Uterus (tissue), 4 donors: ENCODE results near the gene TFPI. TPM values are rescaled to one million over a fixed set of nuclear protein-coding genes. Genes with fewer than 3 reads are reported as not detected.
A peak's percentile ranks its signal among the peaks of the same experiment; 100 is the strongest.

Experiments
- DNase-seq, 2 donors: peaks; one replicate each; pipeline ENCODE4 v3.0.0-alpha.2; 2019 to 2020
- H3K27ac ChIP-seq, 2 donors: fragments of 200-600 bp; sonication (generic); 1 replicate in 1 of 2; 2 replicates in 1 of 2; pipeline ENCODE4 v1.5.1; 2016 to 2018
- H3K27me3 ChIP-seq, 2 donors: fragments of 200-600 bp; sonication (generic); one replicate each; pipeline ENCODE4 v1.5.1; 2018 to 2019; ENCODE audit warnings: control low read depth in 1 of 2
- H3K36me3 ChIP-seq, 2 donors: fragments of 200-600 bp; sonication (generic); one replicate each; pipeline ENCODE4 v1.5.1; 2019; ENCODE audit warnings: control low read depth in 1 of 2
- H3K4me1 ChIP-seq, 2 donors: fragments of 200-600 bp; sonication (generic); one replicate each; pipeline ENCODE4 v1.5.1; 2018 to 2019; ENCODE audit warnings: control low read depth in 1 of 2
- H3K4me3 ChIP-seq, 2 donors: fragments of 200-600 bp; sonication (generic); 1 replicate in 1 of 2; 2 replicates in 1 of 2; pipeline ENCODE4 v1.5.1; 2018 to 2019; ENCODE audit warnings: mild to moderate bottlenecking in 1 of 2
- H3K9me3 ChIP-seq, 2 donors: fragments of 200-600 bp; sonication (generic); one replicate each; pipeline ENCODE4 v1.5.1; 2019; ENCODE audit warnings: control low read depth in 1 of 2
- POLR2A ChIP-seq, 2 donors: fragments of 450-650 bp; IDR thresholded peaks; one replicate each; pipeline ENCODE4 v1.6.1; 2016; ENCODE audit warnings: antibody characterized with exemption in 2 of 2, mild to moderate bottlenecking in 1 of 2, moderate library complexity in 1 of 2
- intact Hi-C: fragments of 100-400 bp; cut with DNase I; formaldehyde crosslinking; loops from one replicate; pipeline ENCODE4 v1.15.1; 2023; ENCODE audit warnings: low total_unique reads
- total RNA-seq, 4 donors: library from RNA; depleted of rRNA in 3 of 4; stranded (reverse); fragments of >200 nt in 3 of 4; gene quantifications; one replicate each; pipeline versions ENCODE4 v1.1.0 to v1.2.4, GENCODE V29; 2014 to 2023
- TF ChIP-seq, protein P1 (sequence below), 4 experiments: fragments of 200-600 bp in 2 of 4; fragments of 450-650 bp in 2 of 4; sonication (generic) in 2 of 4; IDR thresholded peaks; one replicate each; pipeline ENCODE4 v1.5.1; 2016 to 2019; ENCODE audit warnings: antibody characterized with exemption in 4 of 4, mild to moderate bottlenecking in 2 of 4, moderate library complexity in 1 of 4
- donor health status: DM: yes; HTN: yes; CAD: no.

The TFPI gene
- 100 to 1,000 TPM in 1 of 4 donors, 10 to 100 TPM in 3; 88.5 to 135 (median 99.2) TPM for total RNA-seq

DNA sequence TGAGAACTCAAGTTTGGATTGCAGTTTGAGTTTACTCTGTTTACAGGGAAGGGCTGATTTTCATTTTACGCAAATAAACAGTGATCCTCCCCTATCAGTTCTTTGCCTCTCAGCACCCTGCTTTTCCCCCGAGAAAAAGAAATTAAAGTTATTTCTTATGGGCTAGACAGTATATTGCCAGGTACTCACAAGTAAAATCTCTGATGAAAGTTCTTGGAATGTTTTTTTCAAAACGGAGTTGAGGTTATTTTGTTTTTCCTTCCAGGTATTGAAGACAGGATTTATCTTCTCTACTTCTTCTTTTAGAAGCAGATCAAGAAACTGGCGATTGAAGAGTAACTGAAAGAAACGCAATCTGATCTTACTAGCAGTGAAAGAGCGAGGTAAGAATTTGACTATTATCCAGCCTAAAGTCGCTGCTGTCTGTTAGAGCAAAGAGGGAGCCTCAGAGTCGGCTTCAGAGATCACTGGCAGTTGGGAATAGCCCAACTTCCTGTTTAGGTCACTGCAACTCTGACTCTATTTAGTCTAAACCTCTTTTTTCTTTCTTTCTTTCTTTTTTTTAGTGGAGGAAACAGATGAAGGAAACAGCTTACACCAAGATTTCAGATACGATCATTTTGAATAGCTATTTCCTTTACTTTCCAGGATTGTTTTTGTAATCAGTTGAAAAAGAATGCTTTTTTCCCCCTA lies at the start of gene TFPI:
TSS of gene TFPI (minus strand) at position 425 of the 693 bp plus-strand sequence. CDS start 50,667 bp downstream, outside the sequence.
- intact Hi-C loops, result no loop called here
- TF ChIP-seq POLR2A (IDR thresholded peaks at IDR 0.05), result peak; percentile 36 to 63
- TF ChIP-seq, protein P1, sequence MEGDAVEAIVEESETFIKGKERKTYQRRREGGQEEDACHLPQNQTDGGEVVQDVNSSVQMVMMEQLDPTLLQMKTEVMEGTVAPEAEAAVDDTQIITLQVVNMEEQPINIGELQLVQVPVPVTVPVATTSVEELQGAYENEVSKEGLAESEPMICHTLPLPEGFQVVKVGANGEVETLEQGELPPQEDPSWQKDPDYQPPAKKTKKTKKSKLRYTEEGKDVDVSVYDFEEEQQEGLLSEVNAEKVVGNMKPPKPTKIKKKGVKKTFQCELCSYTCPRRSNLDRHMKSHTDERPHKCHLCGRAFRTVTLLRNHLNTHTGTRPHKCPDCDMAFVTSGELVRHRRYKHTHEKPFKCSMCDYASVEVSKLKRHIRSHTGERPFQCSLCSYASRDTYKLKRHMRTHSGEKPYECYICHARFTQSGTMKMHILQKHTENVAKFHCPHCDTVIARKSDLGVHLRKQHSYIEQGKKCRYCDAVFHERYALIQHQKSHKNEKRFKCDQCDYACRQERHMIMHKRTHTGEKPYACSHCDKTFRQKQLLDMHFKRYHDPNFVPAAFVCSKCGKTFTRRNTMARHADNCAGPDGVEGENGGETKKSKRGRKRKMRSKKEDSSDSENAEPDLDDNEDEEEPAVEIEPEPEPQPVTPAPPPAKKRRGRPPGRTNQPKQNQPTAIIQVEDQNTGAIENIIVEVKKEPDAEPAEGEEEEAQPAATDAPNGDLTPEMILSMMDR (IDR thresholded peaks at IDR 0.05), result no peak
- peak in 1 of 2 donors; percentile 43 for DNase-seq
- Histone ChIP-seq H3K9me3 (no peaks in the 10 kb centered on the region), H3K27me3 (no peaks in the 10 kb centered on the region), H3K36me3 (no peaks in the 10 kb centered on the region), H3K4me3 (peak within 1 kb of the TSS; percentile 25 to 47), H3K27ac (peak within 1 kb of the TSS; percentile 69 to 73), H3K4me1 (no peaks in the 10 kb centered on the region)

DNA sequence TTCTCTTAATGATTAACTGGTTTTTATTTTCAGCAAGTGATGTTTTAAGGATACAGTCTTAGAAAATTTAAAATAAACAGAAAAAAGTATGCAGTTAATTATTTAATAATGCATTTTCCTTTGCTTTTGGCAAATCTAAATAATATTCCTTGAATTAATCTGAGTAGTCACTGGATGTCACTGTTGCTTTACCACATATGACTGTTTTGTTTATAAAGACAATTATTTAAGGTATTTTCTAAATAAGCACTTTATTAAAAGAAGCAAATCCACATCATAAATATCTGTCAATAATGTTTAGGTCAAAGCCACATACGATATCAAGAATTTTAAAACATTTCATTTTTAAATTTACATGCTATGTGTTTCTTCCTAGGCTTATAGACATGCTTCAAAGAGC lies 40.6 kb upstream of the TFPI start:
- TF ChIP-seq POLR2A (IDR thresholded peaks at IDR 0.05), result no peak
- TF ChIP-seq, protein P1 (IDR thresholded peaks at IDR 0.05), result no peak
- Histone ChIP-seq H3K4me1 (no peaks in the 10 kb centered on the region), H3K4me3 (no peak overlapping the region), H3K27me3 (no peaks in the 10 kb centered on the region), H3K36me3 (no peaks in the 10 kb centered on the region), H3K9me3 (no peaks in the 10 kb centered on the region), H3K27ac (no peak overlapping the region)
- no peak for DNase-seq
- intact Hi-C loops, result no loop called here

DNA sequence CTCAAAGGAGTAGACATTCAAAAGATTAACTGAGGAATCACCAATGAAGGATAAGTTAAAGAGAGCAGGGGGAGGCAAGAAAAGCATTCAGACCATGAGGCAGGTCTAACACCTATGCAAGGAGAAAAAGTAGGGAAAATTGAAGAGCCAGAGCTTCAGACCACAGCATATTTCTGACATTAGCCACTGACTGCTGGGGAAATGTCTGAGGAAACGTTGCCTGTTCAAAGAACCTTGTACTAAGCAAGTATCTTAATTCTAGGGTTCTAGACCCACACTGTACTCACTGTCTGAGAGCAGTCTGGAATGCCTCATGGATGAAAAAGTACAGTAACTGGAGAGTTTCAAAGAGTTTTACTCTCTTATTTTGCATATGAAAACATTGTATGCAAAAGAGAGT lies 39.5 kb upstream of the TFPI start:
- no peaks in the 10 kb centered on the region for H3K27me3 ChIP-seq
- no peak overlapping the region for H3K4me3 ChIP-seq
- no peak overlapping the region for H3K27ac ChIP-seq
- no peaks in the 10 kb centered on the region for H3K36me3 ChIP-seq
- TF ChIP-seq, protein P1 (IDR thresholded peaks at IDR 0.05), result no peak
- no peak for TF ChIP-seq POLR2A (IDR thresholded peaks at IDR 0.05)
- H3K9me3 ChIP-seq, result no peaks in the 10 kb centered on the region
- no peak for DNase-seq
- intact Hi-C loops, result no loop called here
- H3K4me1 ChIP-seq, result no peaks in the 10 kb centered on the region

DNA sequence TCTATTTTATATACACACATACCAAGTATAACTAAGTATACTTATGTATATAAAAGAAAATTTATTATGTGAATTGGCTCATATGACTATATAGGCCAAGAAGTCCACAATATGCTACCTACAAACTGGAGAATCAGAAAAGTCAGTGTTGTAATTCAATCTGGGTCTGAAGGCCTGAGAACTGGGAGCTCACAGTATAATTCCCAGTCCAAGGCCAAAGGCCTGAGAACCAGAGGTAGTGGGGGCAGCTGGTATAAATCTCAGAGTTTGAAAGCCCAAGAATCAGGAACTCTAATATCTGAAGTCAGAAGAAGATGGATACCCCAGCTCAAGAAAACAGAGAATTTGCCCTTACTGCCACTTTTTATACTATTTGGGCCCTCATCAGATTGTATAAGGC lies 38.9 kb upstream of the TFPI start:
- no peaks in the 10 kb centered on the region for H3K36me3 ChIP-seq
- TF ChIP-seq, protein P1 (IDR thresholded peaks at IDR 0.05), result no peak
- TF ChIP-seq POLR2A (IDR thresholded peaks at IDR 0.05), result no peak
- DNase-seq, result no peak
- H3K4me3 ChIP-seq, result no peak overlapping the region
- H3K27me3 ChIP-seq, result no peaks in the 10 kb centered on the region
- H3K9me3 ChIP-seq, result no peaks in the 10 kb centered on the region
- no peak overlapping the region for H3K27ac ChIP-seq
- intact Hi-C loops, result no loop called here
- no peaks in the 10 kb centered on the region for H3K4me1 ChIP-seq

DNA sequence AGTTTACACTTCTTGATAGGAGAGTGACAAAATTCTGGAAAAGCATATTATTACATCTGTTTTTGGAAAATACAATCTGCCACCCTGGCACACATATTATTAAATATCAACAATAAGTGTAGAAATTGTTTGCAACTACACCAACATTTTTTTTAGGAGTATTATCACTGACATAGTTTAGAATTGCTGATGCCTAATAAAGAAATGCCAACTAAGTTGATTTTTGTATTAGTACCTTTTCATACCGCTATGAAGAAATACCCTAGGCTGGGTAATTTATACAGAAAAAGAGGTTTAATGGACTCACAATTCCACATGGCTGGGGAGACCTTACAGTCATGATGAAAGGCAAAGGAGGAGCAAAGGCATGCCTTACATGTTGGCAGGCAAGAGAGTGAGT lies 35.9 kb upstream of the TFPI start:
- Histone ChIP-seq H3K4me3 (no peak overlapping the region), H3K27me3 (no peaks in the 10 kb centered on the region), H3K27ac (no peak overlapping the region), H3K9me3 (no peaks in the 10 kb centered on the region), H3K4me1 (no peaks in the 10 kb centered on the region), H3K36me3 (no peaks in the 10 kb centered on the region)
- DNase-seq, result no peak
- no peak for TF ChIP-seq POLR2A (IDR thresholded peaks at IDR 0.05)
- TF ChIP-seq, protein P1 (IDR thresholded peaks at IDR 0.05), result no peak
- intact Hi-C loops, result no loop called here
